HG02623 (cell line): ENCODE results near the gene TSPAN13.
"Not testable (repeated sequence)": the region's sequence is repeated elsewhere in the genome, so short reads cannot be mapped to it uniquely, and the experiment has no call there.

ENCODE experiments used
- ATAC-seq: cut with Tn5 transposase; IDR thresholded peaks from one replicate; pipeline ENCODE4 v1.9.1; 2021; ENCODE audit warnings: moderate library complexity; ENCODE audit not compliant: unreplicated experiment

Gene TSPAN13

GRCh38 chr7:16740623-16740953 is 13.0 kb upstream of the TSPAN13 start:
- ATAC-seq = no peak

DNA sequence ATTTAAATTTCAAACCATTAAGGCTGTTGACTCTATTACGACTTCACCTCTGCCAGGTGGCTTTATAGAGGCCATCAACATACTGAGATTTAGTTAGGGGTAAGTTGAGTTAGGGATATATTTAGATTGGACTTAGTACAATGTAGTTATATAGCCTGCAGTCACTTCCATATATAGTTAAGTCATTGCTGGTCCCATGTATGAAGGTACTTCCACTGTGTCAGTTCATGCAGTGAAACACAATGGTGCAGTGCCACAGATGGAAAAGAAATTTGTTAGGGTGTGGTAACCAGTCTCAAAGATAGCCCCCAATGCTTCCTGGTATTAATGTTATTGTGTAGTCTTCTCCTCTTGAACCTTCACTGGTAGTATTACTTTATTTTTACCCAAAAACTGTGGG is 12.6 kb upstream of the TSPAN13 start:
- no peak for ATAC-seq

DNA sequence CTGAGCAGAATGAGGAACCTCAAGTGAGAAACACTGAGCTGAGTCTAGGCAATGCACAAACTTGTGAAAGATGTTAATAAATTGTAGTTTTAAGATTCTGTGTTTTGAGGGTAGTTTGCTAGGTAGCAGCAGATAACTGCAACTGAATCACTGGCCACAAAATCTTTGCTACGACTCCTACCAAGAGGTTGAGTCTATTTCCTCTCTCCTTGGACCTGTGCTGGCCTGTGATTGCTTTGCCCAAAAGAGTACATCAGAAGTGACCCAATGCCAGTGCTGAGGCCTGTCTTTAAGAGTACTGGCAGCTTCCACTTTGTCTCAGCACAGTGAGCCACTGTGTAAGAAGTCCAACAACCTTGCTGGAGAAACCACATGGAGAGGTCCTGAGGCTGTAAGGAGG is 11.9 kb upstream of the TSPAN13 start:
- ATAC-seq = no peak

- no peak for ATAC-seq
Observed at GRCh38 chr7:16742547-16742946, 11.0 kb upstream of the TSPAN13 start.

GRCh38 chr7:16743236-16743635 is 10.3 kb upstream of the TSPAN13 start:
- ATAC-seq = no peak

GRCh38 chr7:16744518-16745250 is 8.9 kb upstream of the TSPAN13 start:
- ATAC-seq = no peak

DNA sequence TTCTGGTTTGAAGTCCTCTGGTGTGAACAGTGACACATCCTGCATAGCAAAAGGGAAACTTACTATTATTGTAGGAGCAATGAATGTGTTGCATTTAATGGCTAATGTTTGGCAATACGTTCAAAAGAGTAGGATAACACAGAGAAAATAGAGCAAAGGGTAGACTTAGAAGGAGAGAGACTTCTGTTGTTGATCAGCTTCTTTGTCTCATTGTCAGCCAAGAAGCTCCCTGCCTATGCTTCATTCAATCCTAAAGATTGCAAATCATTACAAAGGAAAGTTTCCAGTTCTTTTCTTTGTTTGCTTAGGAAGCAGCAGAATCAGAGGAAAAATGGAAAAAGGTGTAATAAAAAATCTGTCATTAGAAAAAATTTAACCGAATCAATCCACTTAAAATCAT is 7.9 kb upstream of the TSPAN13 start:
- ATAC-seq = no peak

DNA sequence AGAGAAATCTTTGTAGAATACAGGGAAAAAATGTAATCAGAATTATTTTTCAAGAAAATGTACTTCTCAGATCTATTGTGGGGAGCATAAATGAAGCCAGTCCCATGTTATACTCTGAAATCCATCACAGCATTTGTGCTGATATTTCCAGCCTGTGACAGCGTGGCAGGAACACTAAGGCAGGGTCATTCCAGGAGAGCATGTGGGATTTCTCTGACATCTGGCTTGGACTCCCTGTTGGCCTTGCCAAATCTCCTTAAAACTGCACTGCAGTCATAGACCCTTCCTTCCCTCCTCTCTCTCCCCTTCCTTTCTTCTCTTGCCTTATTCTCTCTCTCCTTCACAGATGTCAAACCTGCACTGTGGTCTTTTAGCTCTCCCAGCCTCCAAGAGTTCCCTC is 6.5 kb upstream of the TSPAN13 start:
- no peak for ATAC-seq

DNA sequence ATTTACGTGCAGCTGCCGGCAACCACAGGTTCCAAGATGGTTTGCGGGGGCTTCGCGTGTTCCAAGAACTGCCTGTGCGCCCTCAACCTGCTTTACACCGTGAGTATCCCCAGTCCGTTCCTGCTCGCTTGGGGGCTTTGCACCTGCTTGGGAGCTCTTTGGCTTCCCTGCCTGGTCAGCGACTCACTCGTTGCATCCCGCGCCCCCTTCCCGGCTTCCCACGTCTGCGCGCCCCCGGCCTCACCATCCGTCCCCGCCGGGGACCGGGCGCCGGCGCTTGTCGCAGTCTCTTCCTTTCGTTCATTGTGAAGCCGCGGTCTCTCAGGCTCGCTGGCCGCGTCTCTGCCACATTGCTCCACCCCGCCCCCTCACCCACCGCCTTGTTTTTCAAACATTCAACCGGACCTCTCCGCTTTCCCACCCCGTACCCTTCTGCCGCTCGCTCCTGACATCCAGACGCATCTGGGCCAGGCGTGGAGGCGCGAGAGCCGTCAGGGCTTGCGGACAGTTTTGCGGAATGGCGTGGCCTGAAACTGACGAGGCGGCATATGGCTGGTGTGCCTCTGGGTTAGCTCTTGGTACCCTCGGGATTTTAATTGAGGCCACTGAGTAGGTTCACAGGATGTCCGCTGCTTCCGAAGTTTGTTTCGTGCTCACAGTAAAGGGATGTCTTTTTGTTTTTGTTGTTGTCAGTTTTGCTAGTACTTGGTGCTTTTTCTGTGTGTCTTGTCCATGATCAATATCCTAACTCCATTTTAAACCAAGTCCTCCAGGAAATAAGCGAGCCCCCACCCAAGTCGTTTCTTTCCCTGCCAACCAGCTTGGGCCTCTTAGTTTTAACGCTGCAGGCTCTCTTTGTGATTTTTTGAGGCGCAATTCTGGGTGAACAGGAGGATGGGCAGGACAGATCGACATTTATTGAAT is 639 bp downstream of the TSPAN13 start:
- ATAC-seq = peak; percentile 5

- no peak for ATAC-seq
Observed at GRCh38 chr7:16754856-16755317, 1.3 kb downstream of the TSPAN13 start.

GRCh38 chr7:16755397-16755796 is 1.8 kb downstream of the TSPAN13 start:
- ATAC-seq = no peak

DNA sequence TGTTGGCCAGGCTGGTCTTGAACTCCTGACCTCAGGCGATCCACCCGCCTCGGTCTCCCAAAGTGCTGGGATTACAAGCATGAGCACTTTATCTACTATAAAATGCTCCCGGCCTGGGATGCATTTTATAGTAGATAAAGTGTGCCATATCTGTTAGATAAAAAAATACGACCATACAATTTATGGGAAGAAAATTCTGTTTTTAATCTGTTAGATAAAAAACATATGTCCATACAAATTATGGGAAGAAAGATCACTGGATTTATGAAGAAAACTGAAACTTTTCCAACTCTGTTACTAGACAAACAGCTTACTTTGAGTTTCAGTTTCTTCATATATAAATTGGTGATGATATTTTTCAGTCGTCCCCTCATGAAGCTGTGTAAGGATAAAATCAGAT is 4.5 kb downstream of the TSPAN13 start:
- ATAC-seq = no peak

DNA sequence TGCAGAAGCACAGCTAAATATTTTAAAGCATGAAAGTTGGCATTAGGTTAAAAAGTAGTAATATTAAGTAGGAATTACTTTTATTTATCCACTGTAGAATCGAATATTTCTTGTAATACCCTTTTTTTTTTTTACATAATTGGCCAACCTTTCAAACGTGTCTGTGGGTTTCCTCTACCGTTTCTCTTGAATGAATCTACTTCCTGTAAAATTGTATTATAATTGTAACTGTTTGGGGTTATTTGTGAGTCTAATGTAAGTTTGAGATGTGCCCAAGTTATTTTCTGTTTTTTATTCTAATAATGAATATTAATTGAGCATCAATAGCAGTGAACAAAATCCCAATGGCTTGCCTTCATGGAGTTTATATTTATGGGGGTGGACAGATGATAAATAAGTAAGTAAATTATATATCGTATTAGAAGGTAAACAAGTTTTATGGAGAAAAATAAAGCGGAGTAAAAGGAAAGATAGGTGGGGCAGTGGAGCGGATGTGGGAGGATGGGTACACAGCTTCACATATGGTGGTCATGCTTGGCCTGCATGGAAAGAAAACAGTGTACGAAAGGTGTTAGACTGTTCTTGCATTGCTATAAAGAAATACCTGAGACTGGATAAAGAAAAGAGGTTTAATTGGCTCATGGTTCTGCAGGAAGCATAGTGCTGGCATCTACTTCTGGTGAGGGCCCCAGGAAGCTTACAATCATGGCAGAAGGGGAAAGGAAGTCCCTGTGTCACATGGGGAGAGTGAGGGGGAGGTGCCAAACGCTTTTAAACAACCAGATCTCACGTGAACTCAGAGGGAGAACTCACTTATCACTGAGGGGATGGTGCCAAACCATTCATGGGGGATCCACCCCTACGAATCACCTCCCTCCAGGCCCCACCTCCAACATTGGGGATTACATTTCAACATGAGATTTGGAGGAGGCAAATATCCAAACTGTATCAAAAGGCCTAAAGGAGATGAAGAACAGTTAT is 5.4 kb downstream of the TSPAN13 start:
- no peak for ATAC-seq

DNA sequence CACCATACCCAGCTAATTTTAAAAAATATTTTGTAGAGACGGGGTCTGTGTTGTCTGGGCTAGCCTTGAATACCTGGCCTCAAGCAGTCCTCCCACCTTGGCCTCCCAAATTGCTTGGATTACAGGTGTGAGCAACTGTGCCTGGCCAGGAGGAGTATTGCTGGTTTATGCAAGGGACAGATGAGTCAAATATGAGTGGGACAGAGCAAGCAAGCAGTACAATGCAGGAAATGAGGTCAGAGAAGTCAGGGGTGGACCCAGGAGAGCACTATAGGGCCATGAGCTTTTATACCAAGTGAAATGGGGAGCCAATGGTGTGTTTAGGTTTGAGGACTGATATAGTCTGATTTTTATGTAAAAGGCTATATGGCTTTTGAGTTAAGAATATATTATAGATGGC is 6.3 kb downstream of the TSPAN13 start:
- no peak for ATAC-seq

- ATAC-seq = no peak
Observed at GRCh38 chr7:16762177-16762576, 8.6 kb downstream of the TSPAN13 start.

DNA sequence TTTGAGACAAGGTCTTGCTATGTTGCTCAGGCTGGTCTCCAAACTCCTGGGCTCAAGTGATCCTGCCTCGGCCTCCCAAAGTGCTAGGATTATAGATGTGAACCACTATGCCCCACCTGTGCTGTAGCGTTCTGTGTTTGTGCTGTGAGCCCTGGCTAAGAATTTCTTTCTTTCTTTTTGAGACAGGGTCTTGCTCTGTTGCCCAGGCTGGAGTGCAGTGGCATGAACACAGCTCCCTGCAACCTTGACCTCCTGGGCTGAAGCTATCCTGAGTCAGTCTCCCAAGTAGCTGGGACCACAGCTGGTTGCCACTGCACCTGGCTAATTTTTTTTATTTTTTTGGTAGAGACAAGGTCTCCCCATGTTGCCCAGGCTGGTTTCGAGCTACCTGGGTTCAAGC is 11.4 kb downstream of the TSPAN13 start:
- ATAC-seq = no peak

GRCh38 chr7:16765436-16765859 is 11.9 kb downstream of the TSPAN13 start:
- no peak for ATAC-seq

DNA sequence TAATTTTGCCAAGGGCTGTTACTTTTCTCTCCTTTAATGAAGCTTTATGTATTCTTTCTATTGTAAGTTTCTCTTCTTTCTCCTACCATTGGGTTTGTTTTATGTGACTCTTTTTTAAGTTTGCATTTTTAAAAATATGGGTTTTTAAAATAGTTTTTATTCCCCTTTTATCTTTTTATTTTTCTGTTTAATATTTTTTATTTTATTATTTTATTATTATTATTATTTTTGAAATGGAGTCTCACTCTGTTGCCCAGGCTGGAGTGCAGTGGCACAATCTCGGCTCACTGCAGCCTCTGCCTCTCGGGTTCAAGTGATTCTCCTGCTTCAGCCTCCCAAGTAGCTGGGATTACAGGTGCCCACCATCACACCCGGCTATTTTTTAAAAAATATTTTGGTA is 16.4 kb downstream of the TSPAN13 start:
- ATAC-seq = not testable (repeated sequence)

GRCh38 chr7:16770657-16771329 is 17.2 kb downstream of the TSPAN13 start:
- no peak for ATAC-seq

DNA sequence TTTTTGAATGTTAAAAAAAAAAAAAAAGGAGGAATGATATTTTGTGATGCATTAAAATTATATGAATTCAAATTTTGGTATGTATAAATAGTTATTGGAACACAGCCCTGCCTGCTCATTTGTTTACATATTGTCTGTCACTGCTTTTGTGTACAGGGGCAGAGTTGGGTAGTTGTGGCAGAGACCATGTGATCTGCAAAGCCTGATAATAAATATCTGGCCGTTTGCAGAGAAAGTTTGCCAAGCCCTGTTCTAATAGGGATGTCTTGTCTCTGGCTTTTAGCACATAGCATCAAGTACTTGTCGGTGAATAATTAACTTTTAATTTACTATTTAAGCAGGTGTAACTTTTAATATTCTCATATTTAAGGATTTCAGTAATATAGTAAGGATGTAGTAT is 19.8 kb downstream of the TSPAN13 start:
- ATAC-seq = no peak
